NCI-H2081 (cell line): ENCODE data around the gene TBC1D14.
"Not testable (repeated sequence)": the region's sequence is repeated elsewhere in the genome, so short reads cannot be mapped to it uniquely, and the experiment has no call there.

ENCODE experiments used
- DNase-seq, 2 experiments: peaks; one replicate each; lab custom pipeline; 2025; lab: John Stamatoyannopoulos, UW

TBC1D14 gene

DNA sequence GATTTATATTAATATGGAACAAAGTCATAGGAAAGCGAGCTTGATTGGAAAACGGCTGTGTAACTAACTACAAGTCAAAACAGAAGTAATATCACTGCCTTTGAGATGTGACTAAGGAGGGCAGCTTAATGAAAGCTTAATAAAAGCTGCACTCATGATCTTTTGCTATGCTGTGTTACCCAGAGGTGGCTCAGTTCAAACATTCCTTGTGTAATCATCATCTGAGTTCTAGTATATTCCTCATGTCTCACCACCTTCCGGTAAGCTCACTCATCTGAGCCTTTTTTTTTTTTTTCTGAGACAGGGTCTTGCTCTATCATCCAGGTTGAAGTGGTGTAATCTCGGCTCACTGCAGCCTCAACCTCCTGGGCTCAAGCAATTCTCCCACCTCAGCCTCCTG, 153.2 kb downstream of the TBC1D14 start:
- DNase-seq, result no peak

DNA sequence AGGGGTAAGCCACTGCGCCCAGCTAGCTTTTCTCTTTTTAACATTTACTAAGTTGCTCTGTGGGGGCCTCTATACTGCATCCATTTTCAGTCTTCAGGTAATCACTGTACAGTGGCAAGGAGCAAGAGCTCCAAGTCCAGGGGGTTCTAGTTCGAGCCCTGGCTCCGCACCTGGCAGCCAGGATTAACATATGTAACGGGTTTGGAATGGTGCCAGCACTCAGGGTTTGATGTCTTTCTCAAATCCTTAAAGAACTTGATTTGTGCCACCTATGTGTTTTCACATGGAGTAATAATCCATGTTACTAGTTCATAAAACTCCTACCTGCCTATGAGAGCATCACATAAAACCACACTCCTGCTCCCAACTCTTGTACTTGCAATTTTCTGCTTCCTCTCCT, 153.7 kb downstream of the TBC1D14 start:
- DNase-seq, result no peak

DNA sequence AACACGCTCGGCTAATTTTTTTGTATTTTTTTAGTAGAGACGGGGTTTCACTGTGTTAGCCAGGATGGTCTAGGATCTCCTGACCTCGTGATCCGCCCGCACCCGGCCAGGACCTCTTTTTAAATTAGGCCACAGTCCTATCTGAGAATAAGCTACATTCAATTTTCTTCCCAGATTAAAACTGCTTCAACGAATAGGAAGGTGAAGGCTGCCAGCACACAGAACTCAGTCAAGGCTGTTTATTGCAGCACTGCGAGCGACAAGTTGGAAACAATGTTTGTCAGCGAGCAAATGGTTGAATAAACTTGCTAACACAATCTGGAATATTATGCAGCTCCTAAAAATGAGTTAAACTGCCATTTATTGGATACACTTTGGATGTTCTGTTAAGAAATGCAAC, 156.4 kb downstream of the TBC1D14 start:
- DNase-seq, result no peak

DNA sequence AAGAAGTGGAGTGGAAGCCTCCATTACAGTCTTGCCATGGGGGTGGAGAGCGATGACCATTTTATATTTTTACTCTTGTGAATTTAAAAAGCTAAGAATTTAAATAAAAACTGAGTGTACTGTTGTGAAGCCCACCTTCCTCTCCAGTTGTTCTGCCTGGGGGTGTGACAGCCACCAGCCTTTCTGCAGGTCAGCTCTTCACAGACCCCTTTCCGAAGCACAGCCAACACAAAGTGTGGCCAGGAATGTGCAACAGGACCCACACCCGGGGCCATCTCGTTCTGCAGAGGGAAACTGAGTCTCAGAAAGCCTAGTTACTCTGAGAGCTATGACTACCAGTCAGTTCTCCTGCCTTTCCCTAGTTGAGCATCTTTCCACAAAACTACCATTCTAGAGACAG, 156.9 kb downstream of the TBC1D14 start:
- no peak for DNase-seq

DNA sequence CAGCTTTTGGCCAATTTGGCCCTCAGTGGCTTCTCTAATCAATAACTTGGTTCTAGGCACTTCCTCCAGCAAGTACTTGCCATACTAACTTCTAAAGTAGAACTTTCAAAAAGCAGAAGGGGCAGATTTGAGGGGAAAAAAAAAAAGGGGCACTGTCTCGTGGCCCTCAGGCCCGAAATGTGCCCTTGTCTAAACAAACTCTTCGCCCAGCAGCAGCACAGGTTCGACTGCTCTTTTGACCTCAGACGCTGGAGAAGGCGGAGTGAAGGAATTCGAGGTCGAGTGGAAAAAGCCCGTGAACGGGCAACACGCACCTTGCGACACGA, 157.5 kb downstream of the TBC1D14 start:
- no peak for DNase-seq

DNA sequence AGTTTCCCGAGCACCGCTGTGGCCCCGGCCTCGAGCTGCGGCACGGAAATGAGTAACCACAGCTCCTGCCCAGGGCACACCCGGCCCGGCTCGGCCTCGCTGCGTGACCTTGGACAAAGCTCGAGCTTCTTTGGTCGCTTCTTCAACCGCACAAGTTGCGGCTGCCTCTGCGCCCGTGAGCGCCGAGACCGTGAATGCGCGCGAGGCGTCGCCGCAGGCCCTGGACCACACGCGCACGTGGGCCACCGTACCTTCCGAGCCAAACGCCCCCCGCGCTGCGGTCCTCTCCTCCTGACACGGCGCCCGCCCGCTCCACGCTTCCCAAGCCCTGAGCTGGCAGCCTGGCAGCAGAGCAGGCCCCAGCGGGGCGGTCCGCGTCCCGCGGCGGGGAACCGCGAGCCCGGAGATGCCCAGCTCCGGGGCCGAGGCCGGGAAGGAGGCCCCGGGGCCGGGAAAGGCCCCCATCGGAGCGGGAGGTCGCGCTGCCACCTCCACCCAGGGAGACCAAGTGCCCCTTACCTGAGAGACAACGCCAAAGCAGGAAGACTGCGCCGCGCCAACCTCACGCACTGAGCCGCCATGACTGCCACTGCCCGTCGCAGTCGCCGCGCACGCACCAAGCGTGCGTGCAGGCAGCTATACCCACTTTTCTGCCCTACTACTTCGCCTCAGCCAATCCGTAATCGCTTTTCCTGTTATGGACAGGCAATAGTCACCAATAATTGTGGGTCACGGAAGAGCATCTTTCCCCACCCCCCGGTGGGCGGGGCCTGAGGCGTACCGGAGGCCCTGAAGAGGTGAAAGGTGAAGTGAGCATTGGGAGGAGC, 158.0 kb downstream of the TBC1D14 start, which contains the start of gene GRPEL1:
Gene GRPEL1, minus strand, starts transcription at position 613 of the 827 bp plus-strand sequence. Its CDS starts 32 bp downstream, at position 581.
- DNase-seq, result peak; percentile 100

DNA sequence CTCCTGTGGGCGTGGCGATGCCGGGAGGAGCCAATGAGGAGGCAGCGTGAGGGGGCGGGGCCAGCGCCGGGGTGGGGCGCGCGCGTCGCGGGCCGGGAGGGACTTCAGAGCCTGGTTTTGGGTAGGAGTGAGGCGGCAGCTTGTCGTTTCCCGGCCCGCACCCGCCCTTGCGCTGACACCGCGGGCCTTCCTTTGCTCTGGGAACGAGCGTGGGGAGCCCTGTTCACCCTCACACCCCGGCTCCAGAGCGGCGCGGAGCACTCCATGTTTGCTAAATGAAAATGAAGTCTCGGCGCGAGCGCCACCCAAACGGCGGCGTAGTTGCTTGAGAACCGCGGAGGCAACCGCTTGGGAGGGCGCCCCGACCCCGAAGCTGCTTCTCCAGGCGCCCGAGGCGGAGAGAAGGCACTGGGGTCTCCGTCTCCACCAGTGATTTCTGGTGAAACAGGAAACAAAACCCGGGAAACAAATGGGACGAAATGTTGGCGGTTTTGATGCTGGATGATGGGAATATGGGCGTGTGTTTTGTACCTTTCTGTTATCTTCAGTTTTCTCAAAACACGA, 158.7 kb downstream of the TBC1D14 start:
- DNase-seq, result no peak

DNA sequence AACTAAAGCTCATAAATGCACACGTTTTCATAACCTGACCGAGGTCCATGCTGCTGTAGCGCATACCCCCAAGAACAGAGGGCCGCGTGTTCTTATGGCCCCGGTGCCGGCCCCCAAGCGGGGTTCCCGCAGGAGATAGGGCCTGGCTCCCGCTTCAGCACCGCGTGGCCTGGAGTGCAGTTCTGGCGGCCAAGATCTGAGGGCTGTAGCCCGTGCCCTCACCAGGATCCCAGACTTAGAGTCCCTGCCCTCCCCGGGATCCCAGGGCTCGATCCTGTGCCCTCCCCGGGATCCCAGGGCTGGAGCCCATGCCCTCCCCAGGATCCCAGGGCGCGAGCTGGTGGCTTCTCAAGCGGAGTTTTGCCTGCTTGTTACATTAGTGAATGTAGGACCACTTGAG, 159.3 kb downstream of the TBC1D14 start:
- DNase-seq, result no peak

DNA sequence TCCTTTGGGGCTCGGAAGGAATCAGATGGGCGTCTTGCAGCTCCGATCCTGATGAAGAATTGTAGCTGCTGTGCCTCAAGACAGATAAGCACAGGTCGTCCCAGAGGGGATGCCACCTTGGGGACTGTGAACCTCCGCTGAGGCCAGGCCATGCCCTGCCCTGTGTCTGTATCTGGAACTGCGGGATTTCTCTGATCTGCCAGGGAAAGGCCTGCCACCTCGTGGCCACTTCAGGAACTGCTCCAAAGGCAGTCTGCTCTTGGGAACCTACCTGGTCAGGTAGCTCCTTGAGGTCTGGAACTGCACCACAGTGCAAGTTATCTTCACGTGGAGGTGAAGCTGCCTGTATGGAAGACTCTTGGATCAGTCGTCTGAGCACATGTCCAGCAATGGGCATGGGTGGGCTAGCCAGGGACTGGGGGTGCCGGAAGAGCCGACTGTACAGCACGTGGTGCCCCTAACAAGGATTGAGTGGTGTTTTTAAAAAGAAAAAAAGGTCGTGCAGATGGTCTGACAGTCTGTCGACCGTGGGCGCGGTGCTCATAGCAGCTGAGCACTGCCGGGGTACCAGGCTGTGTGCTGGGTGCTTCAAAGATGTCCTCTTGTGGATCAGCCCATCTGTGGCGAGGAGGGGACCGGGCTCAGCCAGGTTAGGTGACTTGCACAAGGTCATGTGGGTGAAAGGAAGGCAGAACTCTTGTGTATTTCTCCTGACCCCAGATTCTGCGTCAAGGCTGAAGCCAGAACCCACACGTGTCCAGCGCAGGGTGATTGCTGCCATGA, 161.3 kb downstream of the TBC1D14 start:
- peak; percentile 80 to 84 for DNase-seq

DNA sequence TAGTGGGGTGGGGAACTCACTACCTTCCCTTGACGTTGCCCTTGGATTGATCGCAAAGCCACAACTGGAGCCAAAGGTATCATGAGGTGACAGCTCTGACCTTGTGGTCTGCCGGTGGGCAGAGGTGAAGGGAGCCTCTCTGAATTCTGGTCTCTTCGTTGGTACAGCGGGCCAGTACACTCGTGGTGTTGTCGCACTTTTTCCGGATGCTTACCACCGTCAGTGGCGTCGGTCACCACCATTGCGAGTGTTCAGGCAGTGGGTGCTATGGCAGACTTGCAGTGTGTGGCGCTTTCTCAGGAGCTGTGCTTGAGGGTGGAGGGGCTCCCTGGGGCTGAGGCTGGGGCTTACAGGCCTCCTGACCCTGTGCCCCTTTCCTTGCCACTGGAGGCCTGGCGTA, 163.4 kb downstream of the TBC1D14 start:
- no peak for DNase-seq

DNA sequence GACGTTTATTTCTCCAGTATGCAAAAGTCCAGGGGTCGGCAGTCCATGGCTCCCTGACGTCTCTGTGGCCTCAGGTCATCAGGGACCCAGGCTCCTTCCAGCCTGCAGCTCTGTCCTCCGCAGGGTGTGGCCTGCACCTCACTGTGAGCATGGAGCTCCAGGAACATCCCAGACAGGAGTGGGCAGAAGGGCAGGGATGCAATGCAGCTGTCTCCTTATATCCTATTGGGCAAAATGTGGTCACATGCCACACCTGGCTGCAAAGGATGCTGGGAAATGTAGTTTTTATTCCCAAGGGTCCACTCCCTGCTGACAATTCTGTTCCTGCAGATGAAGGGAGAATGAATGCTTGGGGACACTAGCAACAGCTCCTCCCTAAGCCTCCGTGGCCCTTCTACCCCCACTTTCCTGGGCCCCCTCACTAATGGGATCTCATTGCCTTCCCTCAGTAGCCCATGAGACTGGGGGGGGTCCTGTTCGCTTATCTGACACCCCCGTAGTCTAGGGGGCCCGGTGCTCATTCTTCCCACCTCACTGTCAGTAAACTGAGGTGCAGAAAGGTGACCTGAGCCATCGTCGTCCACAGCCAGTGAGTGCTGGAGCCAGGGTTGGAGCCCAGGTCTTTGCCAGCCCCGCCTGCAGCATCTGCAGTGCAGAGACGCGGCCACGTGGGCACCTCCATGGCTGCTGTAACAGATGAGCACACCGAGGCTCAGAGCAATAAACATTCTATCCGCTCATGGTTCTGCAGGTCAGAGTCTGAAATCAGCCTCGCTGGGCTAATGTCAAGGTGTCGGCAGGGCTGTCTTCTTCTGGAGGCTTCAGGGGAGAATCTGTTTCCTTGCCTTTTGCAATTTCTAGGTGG, 164.1 kb downstream of the TBC1D14 start:
- DNase-seq, result peak; percentile 55 to 61

DNA sequence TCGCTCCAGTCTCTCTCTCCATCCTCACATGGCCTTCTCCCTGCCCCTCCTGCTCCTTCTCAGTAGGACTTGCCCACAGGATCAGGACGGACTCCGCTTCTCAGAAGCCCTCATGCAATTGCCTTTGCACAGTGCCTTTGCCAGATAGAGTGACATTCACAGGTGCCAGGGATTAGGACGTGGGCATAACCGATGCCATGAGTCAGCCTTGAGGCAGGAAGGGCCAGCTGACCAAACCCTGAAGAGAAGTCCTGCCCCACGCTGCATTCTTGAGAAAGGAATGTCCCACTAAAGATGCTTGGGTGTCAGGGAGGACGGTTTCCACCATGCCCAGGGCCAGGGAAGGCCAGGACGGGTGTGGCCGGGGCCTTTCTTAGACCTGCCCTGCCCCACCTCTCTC, 164.8 kb downstream of the TBC1D14 start:
- DNase-seq, result no peak

DNA sequence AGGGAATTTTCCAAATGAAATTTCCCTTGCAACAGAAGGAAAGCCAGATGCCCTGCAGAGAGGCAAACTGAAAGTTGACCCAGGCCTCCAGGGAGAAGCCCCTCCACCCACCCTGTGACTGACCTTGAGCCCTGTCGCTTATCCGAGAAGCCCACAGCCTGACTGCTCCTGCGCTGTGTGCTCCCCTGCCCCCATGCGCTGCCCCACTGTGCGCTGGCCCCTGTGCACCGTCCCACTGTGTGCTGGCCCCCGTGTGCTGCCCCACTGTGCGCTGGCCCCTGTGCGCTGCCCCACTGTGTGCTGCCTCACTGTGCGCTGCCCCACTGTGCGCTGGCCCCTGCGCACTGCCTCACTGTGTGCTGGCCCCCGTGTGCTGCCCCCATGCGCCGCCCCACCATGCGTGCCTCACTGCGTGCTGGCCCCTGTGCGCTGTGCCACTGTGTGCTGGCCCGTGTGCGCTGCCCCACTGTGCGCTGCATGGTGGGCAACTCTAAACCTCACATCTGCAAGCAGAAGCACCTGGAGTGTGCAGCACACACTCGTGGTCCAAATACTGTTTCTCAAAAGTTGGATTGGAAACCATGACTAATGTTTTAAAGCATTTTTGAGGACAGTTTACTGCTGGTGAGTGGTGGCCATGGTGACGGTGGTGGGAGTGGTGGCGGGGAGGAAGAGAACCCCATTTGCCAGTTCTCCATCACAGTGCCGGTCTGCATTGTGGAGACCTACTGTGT, 166.5 kb downstream of the TBC1D14 start:
- DNase-seq, result no peak

DNA sequence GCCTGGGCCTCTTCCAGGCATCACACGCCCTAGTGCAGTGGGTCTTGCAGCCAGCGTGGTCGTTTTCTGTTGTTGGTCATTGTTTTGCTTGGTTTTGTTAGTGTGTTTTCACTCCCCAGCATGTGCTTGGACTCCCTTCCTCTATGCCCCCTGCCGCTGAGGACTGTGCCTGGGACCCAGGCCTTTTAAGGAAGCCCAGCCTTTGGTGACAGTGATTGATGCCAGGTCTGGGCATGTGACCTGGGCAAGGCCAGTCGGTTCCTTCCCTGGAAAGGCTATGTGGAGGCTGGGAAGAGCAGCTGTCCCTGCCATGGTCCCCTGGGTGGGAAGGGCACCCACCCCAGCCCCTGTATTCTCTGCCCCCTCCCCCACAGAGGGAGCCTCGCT, 167.1 kb downstream of the TBC1D14 start:
- DNase-seq, result no peak

DNA sequence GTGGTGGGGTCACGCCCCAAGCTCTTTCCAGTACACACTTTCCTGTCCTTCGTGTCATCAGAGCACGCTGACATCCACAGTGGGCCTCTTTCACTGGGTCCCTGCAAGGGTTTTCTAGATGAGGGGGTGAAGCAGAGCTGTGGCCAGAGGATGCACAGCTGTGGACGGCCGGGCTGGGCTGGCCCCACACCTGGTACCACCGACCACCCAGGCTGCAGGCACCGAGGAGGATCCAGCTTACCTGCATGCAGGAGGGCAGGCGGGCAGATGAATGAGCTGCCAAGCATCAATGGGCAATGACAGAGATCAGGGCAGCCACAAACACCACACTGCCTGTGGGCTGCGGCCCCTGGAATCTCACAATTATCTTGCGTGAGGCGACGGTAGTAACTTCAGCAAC, 167.7 kb downstream of the TBC1D14 start:
- DNase-seq, result no peak

DNA sequence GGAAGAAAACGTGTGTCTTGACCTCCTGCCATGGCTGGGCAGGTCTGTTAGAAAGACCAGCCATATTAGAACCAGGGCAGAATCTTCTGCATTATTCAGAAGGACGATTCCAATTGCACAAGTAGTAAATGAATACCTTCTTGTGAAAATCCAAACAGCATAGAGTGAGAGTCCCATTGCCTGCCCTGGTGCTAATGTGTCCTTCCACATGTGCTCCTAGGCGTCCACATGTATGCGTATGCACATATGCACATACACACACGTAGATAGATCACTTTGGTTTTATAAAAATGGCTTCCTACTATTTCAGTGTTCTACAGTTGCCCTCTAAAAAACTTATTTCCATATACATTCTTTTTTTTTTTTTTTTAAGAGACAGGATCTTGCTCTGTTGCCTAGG, 168.4 kb downstream of the TBC1D14 start:
- no peak for DNase-seq

DNA sequence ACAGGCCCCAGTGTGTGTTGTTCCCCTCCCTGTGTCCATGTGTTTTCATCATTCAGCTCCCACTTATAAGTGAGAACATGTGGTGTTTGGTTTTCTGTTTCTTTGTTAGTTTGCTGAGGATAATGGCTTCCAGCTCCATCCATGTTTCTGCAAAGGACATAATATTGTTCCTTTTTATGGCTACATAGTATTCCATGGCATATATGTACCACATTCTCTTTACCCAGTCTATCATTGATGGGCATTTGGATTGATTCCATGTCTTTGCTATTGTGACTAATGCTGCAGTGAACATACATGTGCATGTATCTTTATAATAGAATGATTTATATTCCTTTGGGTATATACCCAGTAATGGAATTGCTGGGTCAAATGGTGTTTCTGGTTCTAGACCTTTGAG, 169.9 kb downstream of the TBC1D14 start:
- DNase-seq, result not testable (repeated sequence)

DNA sequence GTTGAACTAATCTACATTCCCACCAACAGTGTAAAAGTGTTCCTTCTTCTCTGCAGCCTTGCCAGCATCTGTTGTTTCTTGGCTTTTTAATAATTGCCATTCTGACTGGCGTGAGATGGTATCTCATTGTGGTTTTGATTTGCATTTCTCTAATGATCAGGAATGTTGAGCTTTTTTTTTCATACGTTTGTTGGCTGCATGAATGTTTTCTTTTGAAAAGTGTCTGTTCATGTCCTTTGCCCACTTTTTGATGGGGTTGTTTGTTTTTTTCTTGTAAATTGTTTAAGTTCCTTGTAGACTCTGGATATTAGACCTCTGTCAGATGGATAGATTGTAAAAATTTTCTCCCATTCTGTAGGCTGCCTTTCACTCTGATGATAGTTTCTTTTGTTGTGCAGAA, 170.3 kb downstream of the TBC1D14 start:
- not testable (repeated sequence) for DNase-seq
